ENCODE results near the gene IL27RA. TPM values are rescaled to one million over a fixed set of nuclear protein-coding genes. Genes with fewer than 3 reads are reported as not detected.

IL27RA gene
- total RNA-seq, 1 experiment from 2014 or later, result 13.6 TPM

- Histone ChIP-seq H2AFZ (ENCODE audit: low read length) (no peak overlapping the region), H2BK12ac (ENCODE audit: insufficient read length, low read depth, low read length) (no peak overlapping the region), H3K27ac (ENCODE audit: insufficient read length, low read depth, low read length) (no peak overlapping the region), H3K14ac (ENCODE audit: insufficient read depth, low read length) (no peak overlapping the region), H3K27me3 (ENCODE audit: insufficient read depth, low read length) (no peaks in the 10 kb centered on the region), H3K18ac (ENCODE audit: insufficient read length, low read depth, low read length) (no peak overlapping the region), H4K5ac (ENCODE audit: insufficient read length, low read depth, low read length) (no peak overlapping the region), H3K56ac (ENCODE audit: insufficient read length, low read depth, low read length) (no peak overlapping the region), H2BK20ac (ENCODE audit: low read depth, low read length, poor library complexity, severe bottlenecking) (no peak overlapping the region), H3K9ac (ENCODE audit: extremely low read depth, insufficient read length, low read length) (no peak overlapping the region), H3K79me1 (ENCODE audit: insufficient read depth, low read depth, low read length, poor library complexity, severe bottlenecking) (no peaks in the 10 kb centered on the region), H3K4me2 (ENCODE audit: insufficient read depth, insufficient read length, low read length) (no peak overlapping the region), H3T11ph (ENCODE audit: low read length) (no peak overlapping the region), H2AK5ac (ENCODE audit: insufficient read length, low read length) (no peak overlapping the region), H3K9me3 (ENCODE audit: control insufficient read depth, low read depth, low read length) (no peaks in the 10 kb centered on the region), H3K79me2 (ENCODE audit: insufficient read depth, low read length) (no peaks in the 10 kb centered on the region), H2BK15ac (ENCODE audit: low read depth, low read length) (no peak overlapping the region), H3K4ac (ENCODE audit: low read depth, low read length) (no peak overlapping the region), H4K8ac (replicated peaks; ENCODE audit: insufficient read length, low read depth, low read length) (no peak overlapping the region), H4K20me1 (ENCODE audit: control insufficient read depth, insufficient read depth, insufficient read length) (no peaks in the 10 kb centered on the region), H3K23ac (ENCODE audit: insufficient read length, low read depth, low read length) (no peak overlapping the region), H3K4me1 (ENCODE audit: insufficient read depth, low read length) (no peaks in the 10 kb centered on the region), H2BK5ac (ENCODE audit: insufficient read length, low read length) (no peak overlapping the region), H3K23me2 (ENCODE audit: insufficient read length, low read depth, low read length, poor library complexity, severe bottlenecking) (peaks cover 13% of the 10 kb centered on the region), H4K91ac (ENCODE audit: insufficient read length, low read depth, low read length) (no peak overlapping the region), H2BK120ac (ENCODE audit: low read depth, low read length, poor library complexity, severe bottlenecking) (no peak overlapping the region)
- no peak overlapping the region for H3K4me3 Mint-ChIP-seq
- no peaks in the 10 kb centered on the region for H3K36me3 Mint-ChIP-seq (ENCODE audit: insufficient read depth in 1 of 3, low read depth in 3 of 3)
- peaks cover 4 to 14% of the 10 kb centered on the region in 2 experiments for H3K4me1 Mint-ChIP-seq
- no CpG with 5 or more reads among the region's 4 CpGs for WGBS (ENCODE audit: extremely low coverage, insufficient read length, low lambda C conversion rate)
- TF ChIP-seq CTCF (conservative IDR thresholded peaks at IDR 0.05), result no peak
- peaks cover 24% of the 10 kb centered on the region for H3K27me3 Mint-ChIP-seq (ENCODE audit: low read depth)
- DNase-seq, result no peak
- no peak overlapping the region for H3K27ac Mint-ChIP-seq
- no peaks in the 10 kb centered on the region for H3K9me3 Mint-ChIP-seq
Measured at GRCh38 chr19:14028901-14029300, 2.7 kb upstream of the IL27RA start.
